Cardiac fibroblast (primary cell): ENCODE measurements around the gene SCN1B.
"Not testable (repeated sequence)": the region's sequence is repeated elsewhere in the genome, so short reads cannot be mapped to it uniquely, and the experiment has no call there.

Experiments
- DNase-seq, 2 donors: peaks; one replicate each; pipeline versions ENCODE4 v3.0.0 to v3.0.0-alpha.2; 2010; ENCODE audit warnings: low read depth in 2 of 2
- H3K4me3 ChIP-seq, 2 donors: replicated peaks in 1 of 2; 1 replicate in 1 of 2; 2 replicates in 1 of 2; pipeline ENCODE4 v1.5.1; 2011; ENCODE audit warnings: low read depth in 2 of 2, low read length in 2 of 2, mild to moderate bottlenecking in 2 of 2, moderate library complexity in 1 of 2
- TF ChIP-seq, protein P1 (sequence below): IDR thresholded peaks from one replicate; pipeline ENCODE4 v1.5.1; 2011; ENCODE audit warnings: low read depth, mild to moderate bottlenecking, low read length, inconsistent platforms

Gene SCN1B

DNA sequence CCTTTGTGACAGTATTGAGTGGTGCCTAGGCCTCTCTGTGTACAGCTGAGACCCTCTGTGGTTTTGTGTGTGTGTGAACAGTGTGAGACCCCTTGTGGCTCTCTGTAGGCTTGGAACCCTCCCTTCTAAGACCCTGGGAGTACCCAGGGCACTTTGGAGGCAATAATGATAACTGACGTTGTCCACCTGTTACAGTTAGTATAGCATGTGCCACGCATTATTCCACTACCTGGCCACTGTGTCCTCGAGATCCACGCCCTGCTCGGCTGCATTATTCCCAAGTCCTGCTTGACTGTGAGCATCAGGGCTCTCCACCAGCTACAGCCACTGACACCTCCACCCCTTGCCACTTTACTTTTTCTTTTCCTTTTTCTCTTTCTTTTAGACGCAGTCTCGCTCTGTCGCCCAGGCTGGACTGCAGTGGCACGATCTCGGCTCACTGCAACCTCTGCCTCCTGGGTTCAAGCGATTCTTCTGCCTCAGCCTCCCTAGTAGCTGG lies 28.2 kb upstream of the SCN1B start:
- DNase-seq, result no peak
- TF ChIP-seq, protein P1, sequence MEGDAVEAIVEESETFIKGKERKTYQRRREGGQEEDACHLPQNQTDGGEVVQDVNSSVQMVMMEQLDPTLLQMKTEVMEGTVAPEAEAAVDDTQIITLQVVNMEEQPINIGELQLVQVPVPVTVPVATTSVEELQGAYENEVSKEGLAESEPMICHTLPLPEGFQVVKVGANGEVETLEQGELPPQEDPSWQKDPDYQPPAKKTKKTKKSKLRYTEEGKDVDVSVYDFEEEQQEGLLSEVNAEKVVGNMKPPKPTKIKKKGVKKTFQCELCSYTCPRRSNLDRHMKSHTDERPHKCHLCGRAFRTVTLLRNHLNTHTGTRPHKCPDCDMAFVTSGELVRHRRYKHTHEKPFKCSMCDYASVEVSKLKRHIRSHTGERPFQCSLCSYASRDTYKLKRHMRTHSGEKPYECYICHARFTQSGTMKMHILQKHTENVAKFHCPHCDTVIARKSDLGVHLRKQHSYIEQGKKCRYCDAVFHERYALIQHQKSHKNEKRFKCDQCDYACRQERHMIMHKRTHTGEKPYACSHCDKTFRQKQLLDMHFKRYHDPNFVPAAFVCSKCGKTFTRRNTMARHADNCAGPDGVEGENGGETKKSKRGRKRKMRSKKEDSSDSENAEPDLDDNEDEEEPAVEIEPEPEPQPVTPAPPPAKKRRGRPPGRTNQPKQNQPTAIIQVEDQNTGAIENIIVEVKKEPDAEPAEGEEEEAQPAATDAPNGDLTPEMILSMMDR, result no peak
- H3K4me3 ChIP-seq, result peak overlapping the region; percentile 73 to 82

DNA sequence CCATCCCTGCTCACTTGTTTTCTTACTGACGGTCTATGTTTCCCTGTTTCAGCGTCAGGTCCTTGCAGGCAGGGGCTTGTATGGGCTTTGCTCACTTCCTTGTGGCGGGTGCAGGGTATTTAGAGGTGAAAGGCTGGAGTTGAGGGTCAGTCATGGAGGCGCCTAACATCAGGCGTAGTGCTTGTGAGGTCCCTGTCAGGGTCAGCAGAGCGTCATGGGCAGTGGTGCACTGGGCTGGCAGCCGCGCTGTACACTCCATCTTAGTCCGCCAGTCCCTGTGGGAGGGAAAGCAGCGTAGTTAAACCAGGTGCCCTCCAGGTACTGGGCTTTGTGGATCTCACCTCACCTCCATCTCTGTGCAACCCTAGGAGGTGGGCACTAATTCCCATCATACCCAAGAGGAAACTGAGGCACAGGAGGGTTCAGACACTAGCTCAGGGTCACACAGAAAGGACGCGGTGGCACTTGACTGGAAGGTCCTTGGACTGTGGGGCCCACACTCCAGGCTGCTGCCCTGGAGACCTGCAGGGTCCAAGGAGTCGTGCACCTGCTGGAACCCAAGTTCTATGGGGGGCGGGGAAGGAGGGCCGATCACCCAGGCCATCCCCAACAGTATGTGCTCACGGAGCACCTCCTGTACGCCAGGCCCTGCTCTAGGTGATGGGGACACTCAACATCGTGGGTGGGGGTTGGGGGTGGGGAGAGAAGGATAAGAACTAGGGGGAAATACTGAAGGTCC lies 25.6 kb upstream of the SCN1B start:
- H3K4me3 ChIP-seq, result no peak overlapping the region
- DNase-seq, result no peak
- TF ChIP-seq, protein P1, result no peak

DNA sequence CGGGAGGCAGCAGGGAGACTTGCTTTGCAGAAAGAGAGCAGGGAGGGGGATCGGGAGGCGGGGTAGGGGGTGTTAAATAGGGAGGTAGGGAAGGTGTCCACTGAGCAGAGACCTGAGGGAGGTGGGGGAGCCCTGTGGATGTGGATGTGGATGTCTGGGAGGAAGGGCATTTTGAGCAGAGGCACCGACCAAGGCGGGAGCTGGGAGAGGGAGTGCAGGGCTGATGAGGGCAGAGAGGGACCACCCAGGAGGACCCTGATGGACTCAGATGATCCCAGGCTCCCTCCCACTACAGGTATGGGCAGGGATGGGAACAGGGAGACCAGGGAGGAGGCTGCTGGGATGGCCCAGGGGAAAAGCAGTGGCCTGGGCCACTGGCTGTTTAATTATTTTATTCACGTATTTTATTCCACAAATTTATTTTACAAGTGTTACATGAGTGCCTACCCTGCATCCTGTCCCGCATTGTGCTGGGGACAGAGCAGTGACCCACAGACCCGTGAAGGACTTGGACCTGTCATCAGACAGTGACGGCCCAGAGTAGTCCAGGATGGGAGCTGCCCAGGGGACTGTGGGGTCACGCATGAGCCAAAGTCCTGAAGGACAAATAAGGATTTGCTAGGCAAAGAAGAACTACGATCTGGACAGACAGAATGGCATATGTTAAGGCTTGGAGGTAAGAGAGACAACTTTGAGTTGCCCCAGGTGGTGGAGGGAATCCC lies 24.9 kb upstream of the SCN1B start:
- no peak for DNase-seq
- H3K4me3 ChIP-seq, result no peak overlapping the region
- TF ChIP-seq, protein P1, result no peak

DNA sequence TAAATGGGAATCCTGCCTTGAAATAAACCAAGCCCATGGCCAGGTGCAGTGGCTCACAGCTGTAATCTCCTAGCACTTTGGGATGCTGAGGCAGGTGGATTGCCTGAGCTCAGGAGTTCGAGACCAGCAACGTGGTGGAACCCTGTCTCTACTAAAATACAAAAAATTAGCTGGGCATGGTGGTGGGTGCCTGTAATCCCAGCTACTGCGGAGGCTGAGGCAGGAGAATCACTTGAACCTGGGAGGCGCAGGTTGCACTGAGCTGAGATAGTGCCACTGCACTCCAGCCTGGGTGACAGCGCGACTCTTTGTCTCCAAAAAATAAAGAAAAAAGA lies 24.3 kb upstream of the SCN1B start:
- not testable (repeated sequence) for H3K4me3 ChIP-seq, DNase-seq

DNA sequence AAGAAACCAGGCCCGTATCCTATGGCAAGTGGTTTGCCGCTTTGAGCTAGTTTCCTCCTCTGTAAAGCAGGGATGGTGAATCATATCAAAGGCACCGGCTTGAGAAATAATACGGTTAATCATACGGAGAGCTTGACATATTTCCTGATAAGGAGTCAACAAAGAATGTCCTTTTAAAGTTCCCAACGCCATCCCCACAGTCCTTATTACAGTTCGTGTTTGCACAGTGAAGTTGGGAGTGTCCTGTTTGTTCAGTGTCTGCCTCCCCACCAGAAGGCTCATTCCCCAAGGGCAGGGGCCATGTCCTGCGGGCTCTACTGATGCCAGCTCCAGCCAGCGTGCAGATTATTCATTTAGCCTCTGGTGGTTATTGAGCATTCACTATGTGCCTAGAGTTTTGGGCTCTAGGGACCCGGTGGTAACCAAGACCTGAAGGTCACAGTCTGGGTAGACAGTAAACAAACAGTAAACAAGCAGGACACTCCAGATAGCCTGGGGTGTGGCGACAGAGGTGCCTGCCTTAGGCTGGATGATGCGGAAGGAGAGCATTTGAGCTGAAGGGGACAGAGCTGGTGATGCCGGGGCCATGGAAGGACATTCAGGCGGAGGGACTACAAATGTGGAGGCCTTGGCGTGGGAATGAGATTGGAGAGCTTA lies 23.8 kb upstream of the SCN1B start:
- peak; percentile 81 to 90 for DNase-seq
- TF ChIP-seq, protein P1, result no peak
- H3K4me3 ChIP-seq, result no peak overlapping the region

DNA sequence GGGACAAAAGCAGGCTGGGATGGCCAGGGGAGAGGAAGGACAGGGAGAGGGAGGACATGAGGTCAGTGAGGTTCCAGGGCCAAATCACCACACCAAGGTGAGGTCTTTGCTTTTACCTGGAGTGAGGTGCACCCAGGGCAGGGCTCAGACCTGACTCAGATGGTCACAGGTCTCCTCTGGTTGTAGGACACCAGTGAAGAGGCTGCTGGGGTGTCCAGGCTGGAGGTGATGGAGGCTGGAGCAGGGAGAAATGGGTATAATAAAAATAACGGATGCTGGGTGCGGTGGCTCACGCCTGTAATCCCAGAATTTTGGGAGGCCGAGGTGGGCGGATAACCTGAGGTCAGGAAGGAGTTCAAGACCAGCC lies 23.3 kb upstream of the SCN1B start:
- TF ChIP-seq, protein P1, result no peak
- DNase-seq, result no peak
- H3K4me3 ChIP-seq, result no peak overlapping the region

DNA sequence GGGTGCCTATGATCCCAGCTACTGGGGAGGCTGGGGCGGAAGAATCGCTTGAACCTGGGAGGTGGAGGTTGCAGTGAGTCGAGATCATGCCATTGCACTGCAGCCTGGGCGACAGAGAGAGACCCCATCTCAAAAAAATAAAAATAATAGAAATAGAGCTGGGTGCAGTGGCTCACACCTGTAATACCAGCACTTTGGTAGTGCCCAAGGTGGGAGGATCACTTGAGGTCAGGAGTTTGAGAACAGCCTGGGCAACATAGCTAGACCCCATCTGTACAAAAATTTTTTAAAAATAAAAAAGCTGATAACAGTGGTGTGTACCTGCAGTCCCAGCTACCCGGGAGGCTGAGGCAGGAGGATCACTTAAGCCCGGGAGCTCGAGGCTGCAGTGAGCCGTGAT lies 22.8 kb upstream of the SCN1B start:
- DNase-seq, H3K4me3 ChIP-seq: not testable (repeated sequence)
